Progenitor cell of endocrine pancreas (in vitro differentiated cells): ENCODE data around the gene MYL11. TPM values are rescaled to one million over a fixed set of nuclear protein-coding genes. Genes with fewer than 3 reads are reported as not detected.
"Not testable (repeated sequence)": the region's sequence is repeated elsewhere in the genome, so short reads cannot be mapped to it uniquely, and the experiment has no call there.

Source experiments
- DNase-seq: peaks from one replicate; pipeline ENCODE4 v3.0.0; 2021; ENCODE audit warnings: low spot score; ENCODE audit not compliant: unreplicated experiment
- H3K27ac Mint-ChIP-seq: 2 replicates; pipeline ENCODE4 v1.8.0; 2021; ENCODE audit warnings: mild to moderate bottlenecking, moderate library complexity, mixed read lengths
- H3K27me3 Mint-ChIP-seq: 2 replicates; pipeline ENCODE4 v1.8.0; 2021; ENCODE audit warnings: mixed read lengths
- H3K36me3 Mint-ChIP-seq: 2 replicates; pipeline ENCODE4 v1.8.0; 2022; ENCODE audit warnings: mixed read lengths; ENCODE audit not compliant: insufficient read depth
- H3K4me1 Mint-ChIP-seq: 2 replicates; pipeline ENCODE4 v1.8.0; 2021; ENCODE audit warnings: low read depth, mixed read lengths
- H3K4me3 Mint-ChIP-seq: 2 replicates; pipeline ENCODE4 v1.8.0; 2021; ENCODE audit warnings: low read depth, mild to moderate bottlenecking, moderate library complexity, mixed read lengths
- H3K9me3 Mint-ChIP-seq: 2 replicates; pipeline ENCODE4 v1.8.0; 2021; ENCODE audit warnings: low read depth, mixed read lengths
- long read RNA-seq: library from polyadenylated mRNA; unstranded; transcript quantifications from one replicate; pipeline ENCODE4 v2.0.0, GENCODE V29; 2020
- total RNA-seq: library from RNA; stranded (reverse); gene quantifications from 2 replicates; pipeline ENCODE4 v1.2.1, GENCODE V29; 2021
- TF ChIP-seq, protein P1 (sequence below): fragments of 200-600 bp; sonication (generic); IDR thresholded peaks from one replicate; pipeline ENCODE4 v1.5.0; 2021; ENCODE audit warnings: antibody characterized with exemption, mild to moderate bottlenecking; ENCODE audit not compliant: unreplicated experiment

The MYL11 gene, protein sequence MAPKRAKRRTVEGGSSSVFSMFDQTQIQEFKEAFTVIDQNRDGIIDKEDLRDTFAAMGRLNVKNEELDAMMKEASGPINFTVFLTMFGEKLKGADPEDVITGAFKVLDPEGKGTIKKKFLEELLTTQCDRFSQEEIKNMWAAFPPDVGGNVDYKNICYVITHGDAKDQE
- total RNA-seq, result 2.6 and 3.5 TPM in 2 replicates
- long read RNA-seq, partial matches to known transcripts, result 0 of 2 reads
- long read RNA-seq, other reads (novel, unspliced or antisense), result 1 of 2 reads

DNA sequence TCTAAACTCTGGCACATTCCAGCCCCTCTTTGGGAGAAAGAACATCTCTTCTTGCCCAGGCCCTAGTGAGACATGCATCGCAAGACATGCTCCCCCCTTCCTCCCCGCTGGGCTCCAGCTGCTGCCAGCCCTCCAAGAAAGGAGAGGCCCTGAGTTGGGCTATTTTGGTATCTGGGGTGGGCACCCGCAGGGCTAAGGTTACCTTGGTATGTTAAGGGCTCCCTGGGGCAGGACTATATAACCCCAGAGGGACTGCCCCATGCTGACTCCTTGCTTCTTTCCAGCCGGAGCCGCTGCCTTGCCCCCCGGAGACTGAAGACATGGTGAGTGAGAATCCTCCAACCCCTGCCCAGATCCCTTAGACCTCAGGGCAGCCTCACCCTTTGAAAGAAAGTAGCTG, at the start of gene MYL11:
Gene MYL11 (plus strand): TSS at position 265 of the 400 bp plus-strand sequence. CDS start 56 bp downstream, at position 321.
- Mint-ChIP-seq H3K27me3 (no peaks in the 10 kb centered on the region), H3K4me1 (peaks cover 17% of the 10 kb centered on the region), H3K4me3 (no peak within 1 kb of the TSS)

DNA sequence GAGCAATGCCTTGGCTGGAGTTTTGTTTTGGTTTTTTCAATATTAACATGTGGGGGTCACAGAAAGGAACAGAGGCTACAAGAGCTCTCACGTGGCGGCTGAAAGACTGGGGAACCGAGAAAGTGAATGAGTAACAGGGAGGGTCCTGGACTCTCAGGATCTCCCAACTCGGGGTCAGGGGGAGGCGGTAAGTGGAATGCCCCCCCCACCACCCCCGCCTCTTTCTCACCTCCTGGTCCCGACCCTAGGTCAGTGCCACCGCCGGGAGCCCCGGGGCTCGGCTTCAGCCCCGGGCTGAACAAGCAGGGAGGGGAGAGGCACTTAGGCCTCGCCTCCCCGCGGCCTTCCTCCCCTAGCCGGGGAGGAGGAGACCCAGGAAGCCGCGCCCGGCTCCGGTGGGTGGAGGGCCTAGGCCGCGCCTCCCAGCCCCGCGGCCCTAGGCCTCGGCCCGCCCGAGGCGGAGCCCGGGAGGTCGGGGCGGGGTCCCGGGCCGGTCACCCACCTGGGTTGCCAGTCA, 40.1 kb upstream of the MYL11 start:
- not testable (repeated sequence) for H3K9me3 Mint-ChIP-seq, H3K27me3 Mint-ChIP-seq, H3K36me3 Mint-ChIP-seq, H3K4me1 Mint-ChIP-seq
- DNase-seq, result peak; percentile 60
- Mint-ChIP-seq H3K4me3 (peak overlapping the region; percentile 92), H3K27ac (peak overlapping the region; percentile 97)

More for the DNA sequence above, at the start of gene MYL11:
- TF ChIP-seq, protein P1, sequence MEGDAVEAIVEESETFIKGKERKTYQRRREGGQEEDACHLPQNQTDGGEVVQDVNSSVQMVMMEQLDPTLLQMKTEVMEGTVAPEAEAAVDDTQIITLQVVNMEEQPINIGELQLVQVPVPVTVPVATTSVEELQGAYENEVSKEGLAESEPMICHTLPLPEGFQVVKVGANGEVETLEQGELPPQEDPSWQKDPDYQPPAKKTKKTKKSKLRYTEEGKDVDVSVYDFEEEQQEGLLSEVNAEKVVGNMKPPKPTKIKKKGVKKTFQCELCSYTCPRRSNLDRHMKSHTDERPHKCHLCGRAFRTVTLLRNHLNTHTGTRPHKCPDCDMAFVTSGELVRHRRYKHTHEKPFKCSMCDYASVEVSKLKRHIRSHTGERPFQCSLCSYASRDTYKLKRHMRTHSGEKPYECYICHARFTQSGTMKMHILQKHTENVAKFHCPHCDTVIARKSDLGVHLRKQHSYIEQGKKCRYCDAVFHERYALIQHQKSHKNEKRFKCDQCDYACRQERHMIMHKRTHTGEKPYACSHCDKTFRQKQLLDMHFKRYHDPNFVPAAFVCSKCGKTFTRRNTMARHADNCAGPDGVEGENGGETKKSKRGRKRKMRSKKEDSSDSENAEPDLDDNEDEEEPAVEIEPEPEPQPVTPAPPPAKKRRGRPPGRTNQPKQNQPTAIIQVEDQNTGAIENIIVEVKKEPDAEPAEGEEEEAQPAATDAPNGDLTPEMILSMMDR, result no peak
- Mint-ChIP-seq H3K36me3 (no peaks in the 10 kb centered on the region), H3K9me3 (no peaks in the 10 kb centered on the region), H3K27ac (peak within 1 kb of the TSS; percentile 52)
- no peak for DNase-seq

DNA sequence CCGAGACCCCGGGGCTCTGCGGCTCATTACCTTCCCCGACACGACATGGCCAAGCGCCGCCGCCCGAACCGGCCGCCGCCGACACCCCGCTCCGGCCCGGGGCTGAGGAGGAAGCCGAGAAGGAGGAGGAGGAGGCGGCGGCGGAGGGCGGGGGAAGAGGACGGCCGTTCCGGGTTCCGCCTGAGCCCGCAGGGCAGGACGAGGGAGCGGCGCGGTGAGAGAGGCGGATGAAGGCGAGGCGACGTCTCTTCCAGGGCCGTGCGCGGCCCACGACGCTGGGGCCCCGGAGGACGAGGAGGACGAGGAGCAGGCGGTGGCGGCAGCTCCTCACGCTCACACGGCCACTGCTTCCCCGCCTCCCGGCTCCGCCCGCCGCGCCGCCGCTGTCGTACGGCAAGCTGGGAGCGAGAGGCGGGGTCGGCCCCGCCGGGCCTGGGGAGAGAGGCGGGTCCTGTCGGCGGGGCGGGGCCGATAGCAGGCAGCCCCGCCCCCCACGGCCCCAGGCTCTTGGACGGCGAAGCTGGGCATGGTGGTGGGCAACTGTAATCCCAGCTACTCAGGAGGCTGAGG, 39.5 kb upstream of the MYL11 start:
- H3K4me1 Mint-ChIP-seq, H3K9me3 Mint-ChIP-seq, H3K36me3 Mint-ChIP-seq, H3K27me3 Mint-ChIP-seq: not testable (repeated sequence)
- H3K4me3 Mint-ChIP-seq, result peak overlapping the region; percentile 70
- DNase-seq, result peak; percentile 71
- peak overlapping the region; percentile 89 for H3K27ac Mint-ChIP-seq

DNA sequence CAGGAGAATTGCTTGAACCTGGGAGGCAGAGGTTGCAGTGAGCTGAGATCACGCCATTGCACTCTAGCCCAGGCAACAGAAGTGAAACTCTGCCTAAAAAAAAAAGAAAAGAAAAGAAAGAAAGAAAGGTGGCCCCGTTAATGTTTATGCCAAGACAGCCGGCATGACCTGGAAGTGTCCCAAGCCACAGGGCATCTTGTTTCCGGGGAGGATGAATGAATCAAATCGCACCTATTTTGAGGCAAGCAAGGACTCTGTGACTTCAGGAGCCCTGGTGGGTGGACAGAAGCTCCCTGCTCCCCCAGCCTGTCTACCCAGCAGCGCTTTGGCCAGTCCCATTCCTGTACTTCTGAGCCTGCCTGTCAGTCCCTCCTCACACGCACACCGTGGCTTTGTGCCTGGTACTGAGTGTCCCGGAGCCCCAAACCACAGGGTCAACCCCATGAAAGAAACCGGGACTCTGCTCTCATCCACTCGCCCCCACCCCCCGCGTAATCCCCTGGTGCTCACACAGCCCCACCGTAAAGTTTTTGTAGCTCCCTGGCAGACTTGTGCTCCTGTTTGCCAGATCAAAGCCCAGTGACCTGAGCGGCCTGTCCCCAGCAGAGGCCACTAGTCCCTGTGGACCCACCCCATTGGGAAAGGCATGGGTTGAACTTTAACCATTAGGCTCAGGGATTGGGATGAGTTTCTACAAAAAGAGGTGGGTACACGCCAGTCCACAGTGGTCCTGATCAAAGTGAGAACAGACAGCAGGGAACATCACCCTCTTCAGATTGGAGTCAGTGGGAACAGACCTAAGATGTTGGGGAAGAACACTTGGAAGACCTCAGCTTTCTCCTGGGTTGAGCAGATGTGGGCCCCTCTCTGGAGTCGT, 38.8 kb upstream of the MYL11 start:
- Mint-ChIP-seq H3K4me3 (peak overlapping the region; percentile 67), H3K9me3 (no peaks in the 10 kb centered on the region), H3K36me3 (no peaks in the 10 kb centered on the region), H3K27ac (peak overlapping the region; percentile 89), H3K27me3 (no peaks in the 10 kb centered on the region), H3K4me1 (peaks cover 9% of the 10 kb centered on the region)
- no peak for DNase-seq
- TF ChIP-seq, protein P1, result no peak

DNA sequence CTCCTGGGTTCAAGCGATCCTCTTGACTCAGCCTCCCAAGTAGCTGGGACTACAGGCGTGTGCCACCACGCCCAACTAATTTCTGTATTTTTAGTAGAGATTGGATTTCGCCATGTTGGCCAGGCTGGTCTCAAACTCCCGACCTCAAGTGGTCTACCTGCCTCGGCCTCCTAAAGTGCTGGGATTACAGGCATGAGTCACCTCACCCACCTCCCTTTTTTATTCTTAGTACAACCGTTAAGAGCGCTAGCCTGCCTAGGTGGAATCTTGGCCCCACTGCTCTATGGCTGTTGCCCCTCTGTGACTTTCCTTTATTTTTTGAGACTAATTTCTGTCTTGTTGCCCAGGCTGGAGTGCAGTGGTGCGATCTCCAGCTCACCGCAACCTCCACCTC, 36.6 kb upstream of the MYL11 start:
- H3K4me1 Mint-ChIP-seq, H3K27me3 Mint-ChIP-seq, H3K9me3 Mint-ChIP-seq, H3K4me3 Mint-ChIP-seq, H3K36me3 Mint-ChIP-seq, DNase-seq: not testable (repeated sequence)
- H3K27ac Mint-ChIP-seq, result peak overlapping the region; percentile 64

DNA sequence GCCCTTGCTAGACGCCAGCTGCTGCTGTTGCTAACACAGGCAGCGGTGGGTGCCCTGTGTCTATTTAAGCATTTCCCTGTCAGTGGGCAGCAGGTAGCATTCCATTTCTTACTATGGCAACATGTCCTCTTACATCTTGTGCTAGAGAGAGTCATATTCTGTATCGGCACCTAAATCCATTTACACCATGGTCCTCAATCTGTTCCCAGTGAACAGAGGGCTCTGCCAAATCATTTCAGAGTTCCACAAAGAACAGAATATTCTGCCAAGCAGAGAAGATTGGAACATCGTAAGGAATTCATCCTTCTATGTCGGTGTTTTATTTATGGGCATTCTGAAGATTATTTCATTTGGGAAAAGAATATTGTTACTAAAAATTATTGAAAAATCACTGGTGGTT, 35.9 kb upstream of the MYL11 start:
- not testable (repeated sequence) for DNase-seq, H3K27ac Mint-ChIP-seq, H3K4me1 Mint-ChIP-seq, H3K9me3 Mint-ChIP-seq, H3K36me3 Mint-ChIP-seq, H3K4me3 Mint-ChIP-seq, H3K27me3 Mint-ChIP-seq

DNA sequence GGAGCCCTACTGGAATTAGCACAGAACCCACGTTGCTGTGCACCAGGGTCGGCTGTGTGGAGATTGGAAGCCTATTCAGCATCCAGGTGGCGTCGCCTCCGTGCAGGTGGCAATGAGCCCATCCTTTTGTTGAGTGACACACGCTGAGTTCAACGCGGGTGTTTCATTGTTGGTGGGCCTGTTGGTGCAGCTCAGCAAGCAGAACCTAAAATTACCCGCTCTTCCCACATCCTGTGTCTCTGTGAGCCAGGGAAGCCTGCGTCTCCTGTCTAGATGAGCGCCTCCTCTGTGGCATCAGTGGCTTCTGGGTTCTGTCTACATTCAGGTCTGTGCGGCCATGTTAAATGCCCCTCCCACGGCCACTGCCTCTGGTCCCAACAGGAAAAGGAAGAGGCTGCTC, 34.0 kb upstream of the MYL11 start:
- no peaks in the 10 kb centered on the region for H3K36me3 Mint-ChIP-seq
- no peak for DNase-seq
- H3K9me3 Mint-ChIP-seq, result no peaks in the 10 kb centered on the region
- TF ChIP-seq, protein P1, result no peak
- no peaks in the 10 kb centered on the region for H3K27me3 Mint-ChIP-seq
- H3K4me3 Mint-ChIP-seq, result no peak overlapping the region
- peaks cover 2% of the 10 kb centered on the region for H3K4me1 Mint-ChIP-seq
- no peak overlapping the region for H3K27ac Mint-ChIP-seq

DNA sequence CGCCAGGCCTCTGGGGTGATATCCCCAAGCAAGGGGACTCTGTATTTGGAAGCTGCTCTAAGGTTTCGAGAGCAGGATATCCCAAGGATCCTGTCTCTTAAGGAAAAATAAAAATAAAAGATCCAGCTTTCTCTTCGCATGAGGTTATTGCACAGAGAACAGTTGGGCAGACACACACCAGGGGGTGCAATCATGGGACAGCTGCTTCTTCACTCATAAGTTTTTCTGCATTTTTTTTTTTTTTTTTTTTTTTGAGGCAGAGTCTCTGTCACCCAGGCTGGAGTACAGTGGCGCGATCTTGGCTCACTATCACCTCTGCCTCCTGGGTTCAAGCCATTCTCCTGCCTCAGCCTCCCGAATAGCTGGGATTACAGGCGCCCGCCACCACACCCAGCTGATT, 32.6 kb upstream of the MYL11 start:
- H3K27me3 Mint-ChIP-seq, H3K27ac Mint-ChIP-seq, H3K9me3 Mint-ChIP-seq, DNase-seq, H3K4me3 Mint-ChIP-seq, H3K4me1 Mint-ChIP-seq, H3K36me3 Mint-ChIP-seq: not testable (repeated sequence)
